Activated B cell treated with CpG ODN at 0.5 μM for 24 hours (primary cell): Measurements from ENCODE around the gene TCF3. TPM values are rescaled to one million over a fixed set of nuclear protein-coding genes. Genes with fewer than 3 reads are reported as not detected.
A peak's percentile ranks its signal among the peaks of the same experiment; 100 is the strongest.

Source experiments
- ATAC-seq: fragments of 200-7000 bp; cut with Tn5 transposase; one replicate; pipeline ENCODE4 v1.10.0; 2021; ENCODE audit warnings: low read depth, mild to moderate bottlenecking, moderate library complexity
- CTCF ChIA-PET: fragments of 350-600 bp; sonication (Branson Sonifier 250); formaldehyde crosslinking; loops from one replicate; lab custom pipeline; 2021; ENCODE audit warnings: antibody characterized with exemption; lab: Charles Lee
- POLR2A ChIA-PET: fragments of 350-600 bp; sonication (Branson Sonifier 250); formaldehyde crosslinking; loops from one replicate; lab custom pipeline; 2021; ENCODE audit warnings: antibody characterized with exemption; lab: Charles Lee
- DNase-seq: peaks from one replicate; pipeline ENCODE4 v3.0.0; 2022
- H3K27ac Mint-ChIP-seq: one replicate; pipeline ENCODE4 v1.8.0; 2020; ENCODE audit warnings: mixed read lengths
- H3K27me3 Mint-ChIP-seq: one replicate; pipeline ENCODE4 v1.8.0; 2021; ENCODE audit warnings: mixed read lengths
- H3K36me3 Mint-ChIP-seq: one replicate; pipeline ENCODE4 v1.8.0; 2021; ENCODE audit warnings: low read depth, mixed read lengths
- H3K4me1 Mint-ChIP-seq: one replicate; pipeline ENCODE4 v1.8.0; 2021; ENCODE audit warnings: mixed read lengths
- H3K4me3 Mint-ChIP-seq: one replicate; pipeline ENCODE4 v1.8.0; 2020; ENCODE audit warnings: mild to moderate bottlenecking, mixed read lengths
- H3K9me3 Mint-ChIP-seq: one replicate; pipeline ENCODE4 v1.8.0; 2020; ENCODE audit warnings: mixed read lengths
- CTCF ChIP-seq: fragments of 200-600 bp; IDR thresholded peaks from one replicate; pipeline ENCODE4 v1.8.0; 2022; ENCODE audit warnings: antibody characterized with exemption, mild to moderate bottlenecking
- intact Hi-C: fragments of 100-400 bp; cut with micrococcal nuclease; formaldehyde crosslinking; loops from one replicate; pipeline ENCODE4 v1.15.1; 2024
- total RNA-seq: library from RNA; stranded (reverse); gene quantifications from 2 replicates; pipeline ENCODE4 v1.2.3, GENCODE V29; 2022

TCF3 gene
- total RNA-seq, 1 donor from 2014 or later = 143 TPM

- ChIA-PET CTCF (interaction anchor here (0.6 to 3.1 kb wide), 7 partner anchors 9 to 105 kb away, joined by 4 to 29 read pairs (median 4); no protein-coding TSS in a partner anchor), POLR2A (interaction anchor here (0.6 to 6.9 kb wide), 11 partner anchors 10 to 105 kb away, joined by 3 to 121 read pairs (median 8); partner anchors contain the start of genes MBD3 and UQCR11)
- intact Hi-C loops = loop anchor here (1.0 to 5.0 kb wide), 5 partner anchors 17 to 854 kb away; partner anchors contain the start of genes GADD45B, PTBP1 and REXO1
- ATAC-seq = no peak
- H3K9me3 Mint-ChIP-seq = no peaks in the 10 kb centered on the region
- peak; percentile 49 for DNase-seq
- no peaks in the 10 kb centered on the region for H3K27me3 Mint-ChIP-seq
- peak overlapping the region; percentile 91 for H3K4me3 Mint-ChIP-seq
- TF ChIP-seq CTCF = no peak
- peaks cover 14% of the 10 kb centered on the region for H3K36me3 Mint-ChIP-seq
- H3K27ac Mint-ChIP-seq = peak overlapping the region; percentile 92
- peaks cover 71% of the 10 kb centered on the region for H3K4me1 Mint-ChIP-seq
Observed at GRCh38 chr19:1650650-1651567, 1.5 kb downstream of the TCF3 start.

GRCh38 chr19:1649706-1650649 lies 2.4 kb downstream of the TCF3 start:
- peaks cover 63% of the 10 kb centered on the region for H3K4me1 Mint-ChIP-seq
- TF ChIP-seq CTCF = no peak
- no peaks in the 10 kb centered on the region for H3K9me3 Mint-ChIP-seq
- intact Hi-C loops = loop anchor here (2.0 to 5.0 kb wide), 3 partner anchors 25 to 853 kb away; partner anchors contain the start of genes GADD45B and PTBP1
- ChIA-PET CTCF (interaction anchor here (1.2 to 1.9 kb wide), 4 partner anchors 17 to 104 kb away, joined by 4 to 14 read pairs (median 5); no protein-coding TSS in a partner anchor), POLR2A (interaction anchor here (1.0 to 6.9 kb wide), 11 partner anchors 9 to 104 kb away, joined by 3 to 121 read pairs (median 6); partner anchors contain the start of genes MBD3 and UQCR11)
- DNase-seq (no peak), ATAC-seq (no peak)
- peaks cover 24% of the 10 kb centered on the region for H3K36me3 Mint-ChIP-seq
- H3K4me3 Mint-ChIP-seq = peak overlapping the region; percentile 91
- no peaks in the 10 kb centered on the region for H3K27me3 Mint-ChIP-seq
- peak overlapping the region; percentile 92 for H3K27ac Mint-ChIP-seq

GRCh38 chr19:1648920-1649541 lies 3.4 kb downstream of the TCF3 start:
- CTCF ChIA-PET = interaction anchor here (1.2 to 1.9 kb wide), 4 partner anchors 18 to 103 kb away, joined by 4 to 14 read pairs (median 5); no protein-coding TSS in a partner anchor
- intact Hi-C loops = no loop called here
- DNase-seq (peak; percentile 57), ATAC-seq (peak; percentile 5)
- POLR2A ChIA-PET = interaction anchor here (0.6 to 6.9 kb wide), 9 partner anchors 10 to 209 kb away, joined by 3 to 121 read pairs (median 6); partner anchors contain the start of genes MBD3 and UQCR11
- Mint-ChIP-seq H3K4me3 (peak overlapping the region; percentile 81), H3K4me1 (peaks cover 54% of the 10 kb centered on the region), H3K27ac (peak overlapping the region; percentile 92), H3K9me3 (no peaks in the 10 kb centered on the region), H3K36me3 (peaks cover 26% of the 10 kb centered on the region), H3K27me3 (no peaks in the 10 kb centered on the region)
- TF ChIP-seq CTCF = no peak

- Mint-ChIP-seq H3K36me3 (peaks cover 31% of the 10 kb centered on the region), H3K27me3 (no peaks in the 10 kb centered on the region), H3K9me3 (no peaks in the 10 kb centered on the region), H3K27ac (peak overlapping the region; percentile 92), H3K4me3 (peak overlapping the region; percentile 81), H3K4me1 (peaks cover 54% of the 10 kb centered on the region)
- ATAC-seq = peak; percentile 7
- TF ChIP-seq CTCF = no peak
- CTCF ChIA-PET = interaction anchor here (1.1 to 1.9 kb wide), 4 partner anchors 21 to 102 kb away, joined by 4 to 14 read pairs (median 5); no protein-coding TSS in a partner anchor
- intact Hi-C loops = no loop called here
- no peak for DNase-seq
- POLR2A ChIA-PET = interaction anchor here (0.6 to 6.9 kb wide), 11 partner anchors 10 to 209 kb away, joined by 3 to 121 read pairs (median 6); partner anchors contain the start of genes MBD3 and UQCR11
Observed at GRCh38 chr19:1648459-1648849, 4.0 kb downstream of the TCF3 start.
